SKM-1 (cell line): ENCODE measurements around the gene TPCN2.

Source experiments
- DNase-seq: peaks from one replicate; lab custom pipeline; 2025; ENCODE audit not compliant: unreplicated experiment; lab: John Stamatoyannopoulos, UW

The TPCN2 gene

GRCh38 chr11:69037074-69037473 is 11.7 kb upstream of the TPCN2 start:
- no peak for DNase-seq

- DNase-seq: no peak
These were observed 11.2 kb upstream of the TPCN2 start for GRCh38 chr11:69037544-69037943.

GRCh38 chr11:69039501-69039900 is 9.2 kb upstream of the TPCN2 start:
- DNase-seq: no peak

- DNase-seq: no peak
These were observed 8.7 kb upstream of the TPCN2 start for GRCh38 chr11:69040051-69040450.

- DNase-seq: no peak
These were observed 8.0 kb upstream of the TPCN2 start for GRCh38 chr11:69040581-69041260.

- no peak for DNase-seq
These were observed 7.2 kb upstream of the TPCN2 start for GRCh38 chr11:69041516-69041915.

DNA sequence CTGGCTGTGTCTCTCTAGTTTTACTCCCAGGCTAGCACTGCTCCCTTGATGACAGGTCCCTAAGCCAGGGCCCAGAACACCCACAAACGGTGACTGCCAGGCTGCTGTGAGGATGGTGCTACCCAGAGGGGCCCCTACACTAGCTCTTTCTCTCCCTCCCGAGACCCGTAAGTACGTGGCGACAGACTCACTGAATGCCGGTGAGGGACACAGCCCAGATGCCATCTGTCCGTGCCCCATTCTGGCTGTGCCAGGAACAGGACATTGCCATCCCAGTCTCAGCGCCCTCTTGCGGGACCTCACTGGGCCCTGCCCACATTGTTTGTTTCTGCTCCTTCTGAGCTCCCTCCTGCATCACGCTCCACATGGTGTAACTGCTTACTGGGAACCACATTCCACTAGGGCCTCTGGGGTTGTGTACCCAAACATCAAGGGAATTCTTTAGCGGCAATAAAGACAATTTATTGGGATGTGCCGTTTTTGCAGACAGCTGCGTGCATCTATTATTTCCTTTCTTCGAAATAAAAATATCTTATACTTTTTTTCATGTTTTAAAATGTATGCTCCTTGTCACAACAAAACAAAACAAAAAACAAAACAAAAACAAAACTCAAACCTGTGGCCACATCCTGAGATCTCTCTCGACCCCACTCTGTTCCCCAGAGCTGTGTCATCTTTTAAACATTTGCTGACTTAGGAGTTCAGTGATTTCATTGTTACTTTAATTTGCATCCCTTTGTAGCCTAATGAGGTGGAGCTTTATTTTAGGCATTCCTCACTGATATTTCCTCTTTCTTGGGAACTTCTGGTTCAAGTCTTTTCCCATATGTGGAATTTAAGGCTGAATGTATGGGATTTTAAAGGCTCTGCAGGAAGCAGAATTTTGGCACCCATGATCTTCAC is 4.4 kb upstream of the TPCN2 start:
- DNase-seq: no peak

GRCh38 chr11:69048031-69048693 is 570 bp upstream of the TPCN2 start:
- DNase-seq: no peak

- DNase-seq: no peak
These were observed 747 bp downstream of the TPCN2 start for GRCh38 chr11:69049490-69049867.

DNA sequence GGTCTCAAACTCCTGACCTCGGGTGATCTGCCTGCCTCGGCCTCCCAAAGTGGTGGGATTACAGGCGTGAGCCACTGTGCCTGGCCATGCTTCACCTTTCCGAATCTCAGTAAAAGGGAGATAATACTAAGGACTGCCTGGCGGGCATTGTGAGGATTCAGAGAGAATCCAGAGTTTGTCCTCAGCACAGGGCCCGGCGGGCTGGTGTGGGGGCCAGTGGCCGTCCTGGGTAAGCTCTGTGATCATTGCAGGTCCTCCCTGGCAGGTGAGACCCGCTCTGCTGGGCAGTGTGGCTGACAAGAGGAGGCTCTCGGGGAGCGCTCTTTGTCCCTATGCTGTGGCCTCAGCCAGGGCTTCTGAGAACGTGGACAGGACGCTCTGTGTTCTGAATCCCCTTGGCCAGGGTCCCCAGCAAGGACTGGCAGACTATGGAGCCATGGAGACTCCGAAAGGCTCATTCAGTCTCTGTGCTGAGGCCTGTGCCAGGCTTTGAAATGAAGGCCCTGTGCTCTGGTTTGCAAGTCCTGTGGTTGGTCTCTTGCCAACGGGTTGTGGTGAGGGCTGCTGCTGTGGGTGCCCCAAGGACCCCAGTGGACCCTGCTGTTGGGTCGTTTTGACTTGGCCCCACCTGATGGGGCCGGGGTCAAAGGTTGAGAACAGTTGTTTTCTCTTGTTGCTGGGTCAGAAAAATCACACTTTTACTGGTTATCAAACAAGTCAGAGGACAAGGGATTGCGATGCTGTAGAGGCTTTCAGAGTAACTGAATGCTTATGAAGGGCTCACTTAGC is 2.1 kb downstream of the TPCN2 start:
- DNase-seq: no peak

DNA sequence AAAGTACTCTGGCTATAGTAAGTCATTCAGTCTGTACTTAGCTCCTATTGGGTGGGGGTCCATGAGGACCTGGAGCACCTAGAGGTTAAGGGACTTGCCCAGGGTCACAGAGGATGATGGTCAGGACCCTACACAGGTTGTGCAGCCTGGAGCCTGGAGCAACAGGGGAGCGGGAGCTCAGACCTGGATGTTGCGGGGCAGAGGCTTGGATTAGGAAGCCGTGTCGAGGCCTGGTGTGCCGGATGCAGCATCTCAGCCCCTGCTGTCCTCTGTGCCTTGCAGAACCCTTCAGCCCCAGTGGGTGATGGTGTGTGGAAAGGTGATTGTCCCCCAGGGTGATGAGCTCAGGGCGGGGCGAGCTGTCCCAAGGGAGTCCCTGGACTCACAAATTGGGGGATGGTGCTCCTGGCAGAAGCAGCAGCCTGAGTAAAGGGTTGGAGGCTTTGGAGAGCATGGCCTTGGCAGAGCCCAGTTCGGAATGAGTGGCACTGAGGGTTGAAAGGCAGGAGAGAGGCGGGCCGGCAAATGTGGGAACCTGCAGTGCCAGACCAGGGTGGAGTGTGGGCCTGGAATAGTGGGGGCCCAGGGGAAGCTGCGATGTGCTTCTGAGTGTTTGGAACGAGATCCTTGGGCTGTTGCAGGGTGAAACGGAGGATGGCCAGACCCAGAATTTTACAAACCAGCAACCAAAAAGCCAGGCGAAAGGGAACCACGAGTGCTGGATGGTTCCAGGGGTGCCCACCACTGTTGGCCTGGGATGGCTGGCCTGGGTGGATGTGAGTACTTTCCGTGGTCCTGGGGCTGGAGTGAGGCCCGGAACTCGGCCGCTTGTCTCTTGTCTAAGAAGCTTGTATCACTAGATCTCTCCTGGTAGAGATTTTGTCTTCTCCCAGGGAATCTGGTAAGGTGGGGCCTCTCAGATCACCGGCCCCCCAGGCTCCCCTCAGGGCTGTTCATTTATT is 2.9 kb downstream of the TPCN2 start:
- no peak for DNase-seq

- DNase-seq: no peak
These were observed 3.8 kb downstream of the TPCN2 start for GRCh38 chr11:69052343-69053168.

DNA sequence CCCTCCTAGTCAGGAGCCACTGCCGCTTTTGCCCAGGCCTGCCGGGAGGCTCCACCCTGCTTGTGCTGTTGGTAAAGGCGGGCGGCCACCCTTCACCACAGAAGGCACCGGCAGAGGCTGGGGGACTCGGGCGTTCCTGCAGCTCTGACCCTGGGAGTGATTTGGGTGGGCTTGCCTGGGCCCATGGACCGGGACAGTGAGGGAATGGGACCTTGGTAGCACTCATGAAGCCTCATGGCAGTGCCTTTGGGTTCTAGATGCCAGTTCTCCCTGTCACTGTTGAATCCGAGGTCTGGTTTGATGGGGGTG is 4.4 kb downstream of the TPCN2 start:
- no peak for DNase-seq

- no peak for DNase-seq
These were observed 5.0 kb downstream of the TPCN2 start for GRCh38 chr11:69053546-69054396.

DNA sequence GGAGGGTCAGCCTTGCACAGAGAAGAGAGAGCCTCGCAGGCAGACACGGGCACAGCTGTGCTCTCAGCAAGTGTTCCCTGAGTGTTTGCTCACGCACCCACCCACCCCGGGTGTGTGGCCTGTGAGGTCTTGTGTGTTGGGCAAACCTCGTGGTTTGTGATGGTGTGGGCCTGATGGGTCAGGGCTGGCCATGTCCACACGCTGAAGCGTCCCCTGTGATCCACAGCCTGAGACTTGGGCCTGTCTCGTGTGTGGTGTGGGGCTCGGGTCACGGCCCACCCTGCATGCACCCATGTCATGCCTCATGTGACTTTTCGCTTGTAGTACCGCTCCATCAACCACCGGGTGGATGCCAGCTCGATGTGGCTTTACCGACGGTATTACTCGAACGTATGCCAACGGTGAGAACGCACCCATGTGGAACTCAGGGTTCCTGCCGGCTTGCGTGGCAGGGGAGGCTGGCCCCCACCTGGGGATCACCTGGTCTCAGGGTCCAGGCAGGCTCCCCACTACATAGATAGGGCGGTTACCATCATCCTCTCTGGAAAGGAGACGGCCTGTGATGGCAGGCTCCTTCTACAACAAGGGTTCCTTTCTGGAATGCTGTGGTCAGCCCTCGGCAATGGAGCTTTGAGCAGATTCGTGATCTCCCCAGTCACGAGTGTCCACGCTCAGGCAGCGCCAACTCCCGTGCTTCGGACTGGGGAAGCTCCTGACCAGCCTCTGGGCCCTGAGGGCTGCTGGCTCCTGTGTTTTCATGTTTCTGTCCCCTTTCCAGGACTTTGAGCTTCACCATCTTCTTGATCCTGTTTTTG is 5.9 kb downstream of the TPCN2 start:
- DNase-seq: no peak

DNA sequence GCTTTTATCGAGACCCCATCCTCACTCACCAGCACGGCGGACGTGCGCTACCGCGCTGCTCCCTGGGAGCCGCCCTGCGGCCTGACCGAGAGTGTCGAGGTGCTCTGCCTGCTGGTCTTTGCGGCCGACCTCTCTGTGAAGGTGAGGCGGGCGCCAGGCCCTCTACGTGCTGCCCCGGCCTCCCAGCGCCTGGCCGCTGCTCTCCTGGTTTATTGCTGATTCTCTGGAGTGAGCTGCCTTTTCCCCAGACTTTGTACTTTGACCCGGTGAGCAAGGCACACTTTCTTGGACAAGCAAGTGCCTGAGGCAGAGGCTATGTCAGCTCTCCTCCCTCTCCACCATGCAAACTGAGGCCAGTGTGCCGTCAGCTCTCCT is 6.5 kb downstream of the TPCN2 start:
- DNase-seq: no peak
